ENCODE measurements around the gene EIF4G1.

DNA sequence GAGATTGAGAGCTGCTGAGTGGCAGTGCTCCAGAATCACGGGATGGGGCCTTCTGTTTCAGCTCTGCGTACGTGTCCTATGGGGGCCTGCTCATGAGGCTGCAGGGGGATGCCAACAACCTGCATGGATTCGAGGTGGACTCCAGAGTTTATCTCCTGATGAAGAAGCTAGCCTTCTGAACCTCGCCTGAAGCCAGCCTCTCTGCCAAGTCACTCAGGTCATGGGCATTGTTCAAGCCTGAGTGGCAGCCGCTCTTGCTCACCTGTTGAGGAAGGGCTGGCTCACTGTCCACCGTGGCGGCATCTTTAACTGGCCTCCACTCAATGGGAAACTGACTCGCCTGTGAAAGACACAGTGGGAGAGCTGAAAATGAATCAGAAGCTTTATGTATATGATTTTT, 53.7 kb downstream of the EIF4G1 start:
- no peak for TF ChIP-seq POLR2A (IDR thresholded peaks at IDR 0.05)
- TF ChIP-seq, protein P1, sequence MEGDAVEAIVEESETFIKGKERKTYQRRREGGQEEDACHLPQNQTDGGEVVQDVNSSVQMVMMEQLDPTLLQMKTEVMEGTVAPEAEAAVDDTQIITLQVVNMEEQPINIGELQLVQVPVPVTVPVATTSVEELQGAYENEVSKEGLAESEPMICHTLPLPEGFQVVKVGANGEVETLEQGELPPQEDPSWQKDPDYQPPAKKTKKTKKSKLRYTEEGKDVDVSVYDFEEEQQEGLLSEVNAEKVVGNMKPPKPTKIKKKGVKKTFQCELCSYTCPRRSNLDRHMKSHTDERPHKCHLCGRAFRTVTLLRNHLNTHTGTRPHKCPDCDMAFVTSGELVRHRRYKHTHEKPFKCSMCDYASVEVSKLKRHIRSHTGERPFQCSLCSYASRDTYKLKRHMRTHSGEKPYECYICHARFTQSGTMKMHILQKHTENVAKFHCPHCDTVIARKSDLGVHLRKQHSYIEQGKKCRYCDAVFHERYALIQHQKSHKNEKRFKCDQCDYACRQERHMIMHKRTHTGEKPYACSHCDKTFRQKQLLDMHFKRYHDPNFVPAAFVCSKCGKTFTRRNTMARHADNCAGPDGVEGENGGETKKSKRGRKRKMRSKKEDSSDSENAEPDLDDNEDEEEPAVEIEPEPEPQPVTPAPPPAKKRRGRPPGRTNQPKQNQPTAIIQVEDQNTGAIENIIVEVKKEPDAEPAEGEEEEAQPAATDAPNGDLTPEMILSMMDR (IDR thresholded peaks at IDR 0.05) = no peak
